GM21825 (cell line): ENCODE results near the gene CFAP157.

ENCODE experiments used
- ATAC-seq: cut with Tn5 transposase; IDR thresholded peaks from one replicate; pipeline ENCODE4 v1.9.1; 2021; ENCODE audit warnings: mild to moderate bottlenecking, moderate library complexity; ENCODE audit not compliant: unreplicated experiment

CFAP157 gene

GRCh38 chr9:127758843-127759242 is 52.1 kb downstream of the CFAP157 start:
- no peak for ATAC-seq

GRCh38 chr9:127761061-127761460 is 54.3 kb downstream of the CFAP157 start:
- no peak for ATAC-seq

- no peak for ATAC-seq
Observed at GRCh38 chr9:127761491-127761956, 54.7 kb downstream of the CFAP157 start.

GRCh38 chr9:127762111-127762676 is 55.4 kb downstream of the CFAP157 start:
- ATAC-seq: no peak

GRCh38 chr9:127763918-127764384 is 57.2 kb downstream of the CFAP157 start:
- ATAC-seq: no peak

- no peak for ATAC-seq
Observed at GRCh38 chr9:127765418-127765817, 58.6 kb downstream of the CFAP157 start.
